GM12892 (cell line): ENCODE results near the gene KHNYN.

Experiments used
- POLR2A ChIP-seq: IDR thresholded peaks from 2 replicates; pipeline ENCODE4 v1.6.1; 2011; ENCODE audit warnings: low read depth, low read length, control low read depth
- POLR2AphosphoS5 ChIP-seq: IDR thresholded peaks from 2 replicates; pipeline ENCODE4 v1.6.1; 2011; ENCODE audit warnings: low read depth, low read length, control low read depth

GRCh38 chr14:24395609-24396582, 33.9 kb upstream of the KHNYN start:
- no peak for TF ChIP-seq POLR2AphosphoS5
- no peak for TF ChIP-seq POLR2A
